Suppressor macrophage (primary cell): ENCODE results near the gene HDAC6.
"Not testable (repeated sequence)": the region's sequence is repeated elsewhere in the genome, so short reads cannot be mapped to it uniquely, and the experiment has no call there.

Experiments used
- DNase-seq, 4 experiments: peaks; one replicate each; pipeline ENCODE4 v3.0.0-alpha.2; 2020 to 2022

The HDAC6 gene

GRCh38 chrX:48789366-48790220 is 12.3 kb upstream of the HDAC6 start:
- no peak for DNase-seq

DNA sequence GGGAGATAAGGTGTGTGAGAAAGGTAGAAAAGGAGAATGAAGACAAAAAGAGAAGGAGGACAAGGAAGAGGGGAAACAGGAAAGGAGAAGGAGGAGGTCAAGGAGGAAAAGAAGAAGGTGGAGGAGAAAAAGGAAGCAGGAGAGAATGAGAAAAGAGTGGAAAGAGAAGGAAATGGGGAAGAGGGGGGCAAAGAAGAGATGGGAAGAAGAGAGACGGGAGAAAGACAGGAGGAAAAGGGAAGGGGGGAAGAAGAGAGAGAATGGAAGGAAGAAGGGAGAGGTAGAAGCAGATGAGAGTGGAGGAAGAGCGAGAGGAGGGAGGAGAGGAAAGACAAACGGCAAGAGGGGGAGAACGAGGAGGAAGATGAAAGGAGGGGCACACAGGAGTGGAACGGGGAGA is 11.4 kb upstream of the HDAC6 start:
- no peak for DNase-seq

GRCh38 chrX:48791063-48791820 is 10.6 kb upstream of the HDAC6 start:
- no peak for DNase-seq

- DNase-seq, result no peak
These were observed 9.6 kb upstream of the HDAC6 start for GRCh38 chrX:48792219-48792618.

GRCh38 chrX:48793935-48794334 is 7.9 kb upstream of the HDAC6 start:
- DNase-seq, result no peak

GRCh38 chrX:48794340-48794910 is 7.4 kb upstream of the HDAC6 start:
- peak in 1 of 4 experiments; percentile 2 for DNase-seq

DNA sequence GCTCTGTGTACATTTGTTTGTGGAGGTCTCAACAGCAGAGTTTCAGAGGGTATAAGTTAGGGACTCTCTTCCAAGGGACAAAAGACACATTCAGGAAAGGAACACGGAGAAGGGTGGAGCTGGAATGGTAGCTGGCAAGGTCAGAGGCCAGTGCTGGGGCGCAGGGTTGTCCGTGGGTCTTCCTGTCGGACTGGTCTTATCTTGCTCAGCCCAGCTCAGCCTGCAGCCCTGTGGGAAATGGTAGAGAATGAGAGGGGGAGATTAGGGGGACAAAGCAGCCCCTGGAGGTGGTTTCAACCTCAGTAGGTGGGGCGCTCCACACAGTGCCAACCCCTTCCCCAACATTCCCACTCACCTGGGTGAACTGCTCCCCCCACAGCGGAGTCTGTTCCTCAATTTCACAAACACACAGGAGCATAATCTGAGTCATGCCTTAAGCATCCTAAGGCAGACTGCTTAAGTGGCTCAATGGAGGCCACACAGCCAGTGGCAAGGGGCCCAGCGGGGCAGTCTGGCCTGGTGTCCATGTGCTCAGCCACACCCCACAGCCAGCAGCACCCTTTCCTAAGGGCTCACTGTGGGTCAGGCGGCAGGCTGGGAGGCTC is 6.9 kb upstream of the HDAC6 start:
- DNase-seq, result no peak

- DNase-seq, result no peak
These were observed 3.5 kb upstream of the HDAC6 start for GRCh38 chrX:48798318-48798717.

DNA sequence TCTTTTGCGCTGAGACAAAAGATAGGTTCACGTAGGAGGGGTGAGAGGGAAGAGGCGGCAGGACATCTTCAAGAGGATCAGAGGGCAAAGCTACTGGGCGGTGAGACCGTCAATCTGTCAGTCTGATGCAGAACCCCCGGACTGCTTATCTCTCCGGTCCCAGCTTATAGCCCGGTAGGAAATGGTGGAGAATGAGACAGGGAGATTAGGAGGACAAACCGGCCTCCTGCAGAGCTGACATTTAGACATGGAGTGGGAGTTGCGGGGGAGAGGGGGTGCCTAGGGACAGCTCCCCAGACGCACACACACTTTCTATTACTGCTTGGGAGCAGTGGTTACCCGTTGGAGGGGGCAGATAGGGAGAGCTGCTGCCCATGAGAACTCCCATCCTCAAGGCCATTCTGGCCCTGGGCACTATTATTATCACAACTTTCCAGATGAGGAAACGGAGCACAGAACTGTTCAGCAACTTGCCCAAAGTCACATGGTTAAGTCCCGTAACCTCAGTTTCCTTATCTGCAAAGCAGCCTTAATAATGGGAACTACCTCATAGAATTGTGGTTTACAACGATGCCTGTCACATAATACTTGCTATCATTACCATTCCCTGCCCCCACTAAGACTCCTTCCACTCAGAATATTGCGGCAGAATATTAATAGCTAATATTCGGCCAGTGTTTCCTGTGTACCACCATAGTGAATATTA is 1.1 kb upstream of the HDAC6 start:
- DNase-seq, result peak; percentile 1 to 46 (median 36)

- peak; percentile 71 to 86 (median 80) for DNase-seq
These were observed 430 bp downstream of the HDAC6 start for GRCh38 chrX:48802089-48802904.

GRCh38 chrX:48802905-48803200 is 986 bp downstream of the HDAC6 start:
- DNase-seq, result peak in 2 of 4 experiments; percentile 1 to 10

- DNase-seq, result peak; percentile 4 to 27 (median 14)
These were observed 4.2 kb downstream of the HDAC6 start for GRCh38 chrX:48806081-48806480.

DNA sequence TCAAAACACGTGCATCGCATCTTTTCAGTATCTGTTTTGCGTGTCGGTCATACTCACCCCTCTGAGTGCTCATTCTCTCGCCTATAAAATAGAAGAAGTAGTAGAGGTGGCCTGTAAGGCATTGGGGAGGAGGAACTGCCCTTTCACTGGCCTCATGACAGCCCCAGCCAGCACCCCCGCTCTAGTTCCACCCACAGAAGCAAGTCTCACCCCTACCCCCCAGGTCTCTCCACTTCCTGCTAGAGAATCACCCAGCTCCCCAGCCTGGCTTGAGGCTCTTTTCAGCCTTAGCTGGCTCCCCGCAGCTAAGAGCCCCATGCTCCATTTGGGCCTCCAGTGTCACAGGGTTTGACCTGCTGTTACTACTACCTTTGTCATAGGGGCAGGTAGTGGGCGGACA is 11.8 kb downstream of the HDAC6 start:
- DNase-seq, result peak; percentile 48 to 78 (median 76)

DNA sequence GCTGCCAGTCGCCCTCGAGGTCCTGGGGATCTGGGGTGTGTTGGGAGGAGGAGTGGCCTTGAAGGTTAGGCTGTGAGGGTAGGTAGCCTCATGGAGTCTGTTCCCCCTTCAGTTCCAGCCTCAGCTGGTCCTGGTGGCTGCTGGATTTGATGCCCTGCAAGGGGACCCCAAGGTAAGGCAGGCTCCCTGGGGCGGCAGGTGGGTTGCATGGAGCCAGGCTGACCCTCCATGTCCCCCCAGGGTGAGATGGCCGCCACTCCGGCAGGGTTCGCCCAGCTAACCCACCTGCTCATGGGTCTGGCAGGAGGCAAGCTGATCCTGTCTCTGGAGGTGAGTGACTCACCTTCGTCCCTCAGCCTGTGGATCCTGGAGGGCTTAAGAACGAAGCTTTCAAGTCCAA is 12.9 kb downstream of the HDAC6 start:
- no peak for DNase-seq

GRCh38 chrX:48815266-48815665 is 13.4 kb downstream of the HDAC6 start:
- peak in 1 of 4 experiments; percentile 7 for DNase-seq

GRCh38 chrX:48816014-48816810 is 14.3 kb downstream of the HDAC6 start:
- DNase-seq, result no peak

- no peak for DNase-seq
These were observed 16.2 kb downstream of the HDAC6 start for GRCh38 chrX:48818098-48818497.

- DNase-seq, result no peak
These were observed 17.0 kb downstream of the HDAC6 start for GRCh38 chrX:48818866-48819265.

DNA sequence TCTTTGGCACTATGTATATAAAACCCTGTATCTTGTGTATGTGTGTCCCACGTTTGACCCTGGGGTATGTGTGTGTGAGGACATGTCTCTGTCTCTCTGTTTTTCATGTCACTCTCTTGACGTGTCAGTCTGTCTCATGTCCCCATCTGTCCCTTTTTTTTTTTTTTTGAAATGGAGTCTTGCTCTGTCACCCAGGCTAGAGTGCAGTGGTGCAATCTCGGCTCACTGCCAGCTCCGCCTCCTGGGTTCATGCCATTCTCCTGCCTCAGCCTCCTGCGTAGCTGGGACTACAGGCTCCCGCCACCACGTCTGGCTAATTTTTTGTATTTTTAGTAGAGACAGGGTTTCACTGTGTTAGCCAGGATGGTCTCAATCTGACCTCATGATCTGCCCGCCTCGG is 17.5 kb downstream of the HDAC6 start:
- not testable (repeated sequence) for DNase-seq

DNA sequence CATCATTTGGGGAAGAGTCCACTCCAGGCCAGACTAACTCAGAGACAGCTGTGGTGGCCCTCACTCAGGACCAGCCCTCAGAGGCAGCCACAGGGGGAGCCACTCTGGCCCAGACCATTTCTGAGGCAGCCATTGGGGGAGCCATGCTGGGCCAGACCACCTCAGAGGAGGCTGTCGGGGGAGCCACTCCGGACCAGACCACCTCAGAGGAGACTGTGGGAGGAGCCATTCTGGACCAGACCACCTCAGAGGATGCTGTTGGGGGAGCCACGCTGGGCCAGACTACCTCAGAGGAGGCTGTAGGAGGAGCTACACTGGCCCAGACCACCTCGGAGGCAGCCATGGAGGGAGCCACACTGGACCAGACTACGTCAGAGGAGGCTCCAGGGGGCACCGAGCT is 21.2 kb downstream of the HDAC6 start:
- DNase-seq, result no peak

DNA sequence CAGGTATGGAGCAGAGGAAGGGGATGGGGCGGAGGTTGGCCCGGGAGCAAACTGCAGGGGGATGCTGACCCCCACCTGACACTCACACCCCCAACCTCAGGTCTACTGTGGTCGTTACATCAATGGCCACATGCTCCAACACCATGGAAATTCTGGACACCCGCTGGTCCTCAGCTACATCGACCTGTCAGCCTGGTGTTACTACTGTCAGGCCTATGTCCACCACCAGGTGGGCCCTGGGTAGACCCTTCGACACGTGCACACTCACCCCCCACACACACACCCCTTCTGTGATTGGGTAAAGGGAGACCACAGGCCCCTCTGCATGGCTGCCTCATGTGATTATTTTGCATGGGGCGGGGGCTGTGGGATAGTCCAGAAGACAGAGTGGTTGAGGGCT is 22.2 kb downstream of the HDAC6 start:
- DNase-seq, result no peak
